ENCODE results near the gene PTGS1. TPM values are rescaled to one million over a fixed set of nuclear protein-coding genes. Genes with fewer than 3 reads are reported as not detected.
A peak's percentile ranks its signal among the peaks of the same experiment; 100 is the strongest.

Gene PTGS1
- total RNA-seq, 1 donor from 2014 or later, result 0.97 TPM

DNA sequence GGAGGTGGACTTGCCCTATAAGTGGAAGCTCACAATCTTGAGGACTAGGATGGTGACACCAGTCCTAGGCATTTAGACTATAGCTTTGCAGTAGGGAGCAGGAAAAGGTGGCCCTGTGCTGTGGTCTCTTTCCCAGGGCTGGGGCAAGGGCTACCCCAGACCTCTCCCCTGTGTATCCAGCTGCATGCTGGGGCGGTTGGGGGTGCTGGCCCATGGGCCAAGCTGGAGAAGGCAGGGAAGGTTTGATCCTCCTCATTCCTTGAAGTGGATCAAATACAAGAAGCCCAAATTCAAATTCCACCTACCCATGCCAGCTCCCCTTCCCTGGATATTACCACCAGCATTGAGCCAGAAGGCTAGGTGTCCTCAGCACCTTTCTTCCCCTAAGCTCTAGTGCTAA, 2.2 kb upstream of the PTGS1 start:
- peaks cover 4% of the 10 kb centered on the region for H3K4me1 Mint-ChIP-seq (ENCODE audit: low read depth)
- no peak overlapping the region for H3K4me3 Mint-ChIP-seq (ENCODE audit: unreplicated experiment)
- no peak overlapping the region for H3K27ac Mint-ChIP-seq (ENCODE audit: unreplicated experiment)
- H3K36me3 Mint-ChIP-seq (ENCODE audit: low read depth), result peaks cover 4% of the 10 kb centered on the region
- H3K9me3 Mint-ChIP-seq (ENCODE audit: low read depth), result peaks cover 3% of the 10 kb centered on the region
- DNase-seq (ENCODE audit: low spot score), result peak; percentile 36
- no peak for TF ChIP-seq CTCF (IDR thresholded peaks at IDR 0.05)
- peaks cover 9% of the 10 kb centered on the region for H3K27me3 Mint-ChIP-seq (ENCODE audit: low read depth)

GRCh38 chr9:122370303-122370702, 521 bp upstream of the PTGS1 start:
- peaks cover 4% of the 10 kb centered on the region for H3K36me3 Mint-ChIP-seq (ENCODE audit: low read depth)
- peaks cover 9% of the 10 kb centered on the region for H3K27me3 Mint-ChIP-seq (ENCODE audit: low read depth)
- peak; percentile 33 for DNase-seq (ENCODE audit: low spot score)
- no peak for TF ChIP-seq CTCF (IDR thresholded peaks at IDR 0.05)
- H3K27ac Mint-ChIP-seq (ENCODE audit: unreplicated experiment), result no peak overlapping the region
- peak overlapping the region; percentile 57 for H3K4me3 Mint-ChIP-seq (ENCODE audit: unreplicated experiment)
- H3K4me1 Mint-ChIP-seq (ENCODE audit: low read depth), result peaks cover 8% of the 10 kb centered on the region
- H3K9me3 Mint-ChIP-seq (ENCODE audit: low read depth), result peaks cover 3% of the 10 kb centered on the region

- Mint-ChIP-seq H3K4me1 (ENCODE audit: low read depth) (peaks cover 19% of the 10 kb centered on the region), H3K4me3 (ENCODE audit: unreplicated experiment) (no peak overlapping the region), H3K27ac (ENCODE audit: unreplicated experiment) (no peak overlapping the region), H3K9me3 (ENCODE audit: low read depth) (peaks cover 3% of the 10 kb centered on the region), H3K27me3 (ENCODE audit: low read depth) (peaks cover 9% of the 10 kb centered on the region), H3K36me3 (ENCODE audit: low read depth) (peaks cover 4% of the 10 kb centered on the region)
- peak; percentile 15 for DNase-seq (ENCODE audit: low spot score)
- no peak for TF ChIP-seq CTCF (IDR thresholded peaks at IDR 0.05)
Observed at GRCh38 chr9:122371846-122372245, 1.0 kb downstream of the PTGS1 start.

DNA sequence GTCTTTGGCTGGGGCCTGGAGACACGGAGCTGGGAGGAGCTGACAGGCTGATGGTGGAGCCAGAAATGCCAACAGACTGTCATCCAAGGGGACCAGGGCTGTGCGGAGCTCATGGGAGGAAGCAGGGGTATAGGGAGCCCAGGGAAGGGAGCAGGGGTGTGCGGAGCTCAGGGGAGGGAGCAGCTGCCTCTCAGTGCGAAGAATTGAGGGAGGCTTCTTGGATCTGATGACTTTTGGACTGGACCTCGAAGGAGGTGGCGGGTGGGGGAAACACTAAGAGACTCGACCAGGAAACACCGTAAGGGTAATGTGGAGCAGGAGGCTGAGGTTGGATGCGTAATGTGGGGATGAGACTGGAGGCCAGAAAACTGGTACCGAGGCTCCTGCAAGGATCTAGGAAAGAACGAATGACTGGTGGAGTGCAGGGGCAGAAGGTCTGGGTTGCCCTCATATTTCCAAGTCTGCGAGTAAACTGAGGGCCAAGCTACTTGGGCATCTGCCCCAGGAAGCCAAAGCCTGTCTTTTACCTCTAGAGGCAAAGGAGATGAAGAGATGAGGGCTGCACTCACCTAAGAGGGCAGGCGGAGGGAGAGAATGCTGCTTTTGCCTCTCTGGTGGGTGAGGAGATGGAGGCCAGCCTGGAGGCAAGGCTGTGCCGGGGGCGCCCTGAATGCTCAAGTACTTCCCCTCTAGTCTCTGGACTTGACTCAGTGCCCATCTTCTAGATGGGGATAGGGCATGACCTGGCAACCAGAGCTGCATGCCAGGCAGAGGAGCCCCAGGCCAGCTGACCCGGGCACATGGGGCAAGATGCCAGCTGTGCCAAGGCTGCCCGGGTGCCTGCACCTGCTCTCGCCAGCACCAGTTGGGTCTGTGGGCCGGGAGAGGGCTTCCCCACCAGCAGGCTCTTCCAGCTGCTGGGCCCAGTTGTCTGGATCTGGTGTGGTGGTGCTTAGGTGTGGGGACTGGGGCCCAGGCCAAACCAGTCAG, 2.3 kb downstream of the PTGS1 start:
- H3K4me3 Mint-ChIP-seq (ENCODE audit: unreplicated experiment), result no peak overlapping the region
- H3K36me3 Mint-ChIP-seq (ENCODE audit: low read depth), result peaks cover 4% of the 10 kb centered on the region
- H3K27ac Mint-ChIP-seq (ENCODE audit: unreplicated experiment), result no peak overlapping the region
- H3K4me1 Mint-ChIP-seq (ENCODE audit: low read depth), result peaks cover 21% of the 10 kb centered on the region
- DNase-seq (ENCODE audit: low spot score), result peak; percentile 83
- no peak for TF ChIP-seq CTCF (IDR thresholded peaks at IDR 0.05)
- H3K27me3 Mint-ChIP-seq (ENCODE audit: low read depth), result peaks cover 11% of the 10 kb centered on the region
- H3K9me3 Mint-ChIP-seq (ENCODE audit: low read depth), result peaks cover 3% of the 10 kb centered on the region

- H3K4me1 Mint-ChIP-seq (ENCODE audit: low read depth), result peaks cover 21% of the 10 kb centered on the region
- no peaks in the 10 kb centered on the region for H3K9me3 Mint-ChIP-seq (ENCODE audit: low read depth)
- no peak overlapping the region for H3K27ac Mint-ChIP-seq (ENCODE audit: unreplicated experiment)
- no peaks in the 10 kb centered on the region for H3K36me3 Mint-ChIP-seq (ENCODE audit: low read depth)
- H3K4me3 Mint-ChIP-seq (ENCODE audit: unreplicated experiment), result no peak overlapping the region
- TF ChIP-seq CTCF (IDR thresholded peaks at IDR 0.05), result no peak
- peak; percentile 72 for DNase-seq (ENCODE audit: low spot score)
- peaks cover 11% of the 10 kb centered on the region for H3K27me3 Mint-ChIP-seq (ENCODE audit: low read depth)
Observed at GRCh38 chr9:122374885-122375420, 4.1 kb downstream of the PTGS1 start.

All from chondrocyte (in vitro differentiated cells).